ENCODE measurements around the gene IL36A. TPM values are rescaled to one million over a fixed set of nuclear protein-coding genes. Genes with fewer than 3 reads are reported as not detected.

Gene IL36A
- total RNA-seq, 3 donors from 2014 or later, result not detected

GRCh38 chr2:113039158-113039557 is 33.9 kb downstream of the IL36A start:
- Histone ChIP-seq H3K4me3 (no peak overlapping the region), H3K36me3 (no peaks in the 10 kb centered on the region), H3K9me3 (no peaks in the 10 kb centered on the region), H3K27ac (no peak overlapping the region), H3K27me3 (no peaks in the 10 kb centered on the region), H3K4me1 (no peaks in the 10 kb centered on the region)
- TF ChIP-seq POLR2A (IDR thresholded peaks at IDR 0.05) (no peak), POLR2AphosphoS5 (IDR thresholded peaks at IDR 0.05) (no peak)
- TF ChIP-seq, protein P1, sequence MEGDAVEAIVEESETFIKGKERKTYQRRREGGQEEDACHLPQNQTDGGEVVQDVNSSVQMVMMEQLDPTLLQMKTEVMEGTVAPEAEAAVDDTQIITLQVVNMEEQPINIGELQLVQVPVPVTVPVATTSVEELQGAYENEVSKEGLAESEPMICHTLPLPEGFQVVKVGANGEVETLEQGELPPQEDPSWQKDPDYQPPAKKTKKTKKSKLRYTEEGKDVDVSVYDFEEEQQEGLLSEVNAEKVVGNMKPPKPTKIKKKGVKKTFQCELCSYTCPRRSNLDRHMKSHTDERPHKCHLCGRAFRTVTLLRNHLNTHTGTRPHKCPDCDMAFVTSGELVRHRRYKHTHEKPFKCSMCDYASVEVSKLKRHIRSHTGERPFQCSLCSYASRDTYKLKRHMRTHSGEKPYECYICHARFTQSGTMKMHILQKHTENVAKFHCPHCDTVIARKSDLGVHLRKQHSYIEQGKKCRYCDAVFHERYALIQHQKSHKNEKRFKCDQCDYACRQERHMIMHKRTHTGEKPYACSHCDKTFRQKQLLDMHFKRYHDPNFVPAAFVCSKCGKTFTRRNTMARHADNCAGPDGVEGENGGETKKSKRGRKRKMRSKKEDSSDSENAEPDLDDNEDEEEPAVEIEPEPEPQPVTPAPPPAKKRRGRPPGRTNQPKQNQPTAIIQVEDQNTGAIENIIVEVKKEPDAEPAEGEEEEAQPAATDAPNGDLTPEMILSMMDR (IDR thresholded peaks at IDR 0.05), result no peak
- intact Hi-C loops (cut with DNase I; ENCODE audit: low total_unique reads), result no loop called here
- no peak for DNase-seq (ENCODE audit: low spot score in 2 of 2)

DNA sequence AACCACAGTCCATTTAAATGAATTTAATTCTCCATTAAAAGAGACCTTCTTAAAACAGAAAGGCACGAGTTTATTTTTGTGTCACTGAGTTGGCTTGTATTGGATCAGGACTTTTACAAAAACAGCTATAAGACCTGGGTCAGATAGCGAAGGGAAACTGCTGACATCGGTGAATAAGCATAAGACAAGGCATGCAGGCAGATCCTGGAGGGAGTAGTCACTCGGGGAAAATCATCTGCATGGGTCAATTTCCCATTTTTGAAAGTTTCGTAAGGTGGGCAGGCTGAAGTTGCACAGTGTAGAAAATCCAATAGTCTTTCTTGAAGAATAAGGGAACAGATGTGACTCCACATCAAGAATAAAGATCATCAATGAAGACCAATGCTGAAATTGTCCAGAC is 34.5 kb downstream of the IL36A start:
- Histone ChIP-seq H3K4me3 (no peak overlapping the region), H3K27ac (no peak overlapping the region), H3K9me3 (no peaks in the 10 kb centered on the region), H3K36me3 (no peaks in the 10 kb centered on the region), H3K4me1 (no peaks in the 10 kb centered on the region), H3K27me3 (no peaks in the 10 kb centered on the region)
- no peak for DNase-seq (ENCODE audit: low spot score in 2 of 2)
- intact Hi-C loops (cut with DNase I; ENCODE audit: low total_unique reads), result no loop called here
- no peak for TF ChIP-seq POLR2A (IDR thresholded peaks at IDR 0.05)
- TF ChIP-seq, protein P1 (IDR thresholded peaks at IDR 0.05), result no peak

DNA sequence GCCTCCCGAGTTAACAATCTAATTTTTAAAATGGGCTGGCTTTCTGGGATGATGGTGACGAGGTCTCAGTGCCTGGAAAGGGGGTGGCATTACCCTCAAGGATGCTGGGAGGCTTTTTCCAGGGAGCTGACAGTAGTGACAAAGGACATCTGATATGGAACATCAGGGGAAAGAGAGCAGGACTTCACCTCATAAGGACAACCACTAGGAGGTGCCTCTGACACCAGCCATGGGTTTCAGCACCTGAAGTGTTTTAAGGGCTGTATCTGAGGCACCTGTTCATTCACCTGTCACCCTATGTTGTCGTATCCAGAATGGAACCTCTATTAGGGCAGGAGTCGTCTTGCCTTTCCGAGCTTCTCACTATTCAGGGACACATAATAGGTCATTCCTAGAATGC is 36.6 kb downstream of the IL36A start:
- no peak overlapping the region for H3K4me3 ChIP-seq
- H3K4me1 ChIP-seq, result no peaks in the 10 kb centered on the region
- no peak for TF ChIP-seq POLR2AphosphoS5 (IDR thresholded peaks at IDR 0.05)
- TF ChIP-seq, protein P1 (IDR thresholded peaks at IDR 0.05), result no peak
- TF ChIP-seq POLR2A (IDR thresholded peaks at IDR 0.05), result no peak
- no peak for DNase-seq (ENCODE audit: low spot score in 2 of 2)
- H3K27ac ChIP-seq, result no peak overlapping the region
- intact Hi-C loops (cut with DNase I; ENCODE audit: low total_unique reads), result loop anchor here (2.0 kb wide), 1 partner anchor 47 kb away; no protein-coding TSS in a partner anchor
- no peaks in the 10 kb centered on the region for H3K27me3 ChIP-seq
- no peaks in the 10 kb centered on the region for H3K36me3 ChIP-seq
- H3K9me3 ChIP-seq, result no peaks in the 10 kb centered on the region

DNA sequence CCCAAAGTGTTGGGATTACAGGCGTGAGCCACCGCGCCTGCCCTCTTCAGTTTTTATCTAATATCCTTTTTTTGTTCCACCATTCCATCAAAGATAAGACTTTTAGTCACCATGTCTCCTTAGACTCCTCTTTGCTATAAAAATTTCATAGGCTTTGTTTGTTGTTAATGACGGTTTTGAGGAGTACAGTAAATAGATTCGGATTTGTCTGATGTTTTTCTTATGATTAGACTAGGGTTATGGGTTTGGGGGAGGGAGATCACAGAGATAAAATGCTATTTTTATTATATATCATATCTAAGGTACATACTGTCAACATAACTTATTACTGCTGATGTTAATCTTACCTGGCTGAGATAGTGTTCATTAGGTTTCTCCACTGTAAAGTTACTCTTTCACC is 41.2 kb downstream of the IL36A start:
- H3K4me1 ChIP-seq, result no peaks in the 10 kb centered on the region
- intact Hi-C loops (cut with DNase I; ENCODE audit: low total_unique reads), result no loop called here
- H3K9me3 ChIP-seq, result peaks cover 0 to 3% of the 10 kb centered on the region in 2 donors
- no peak overlapping the region for H3K27ac ChIP-seq
- H3K27me3 ChIP-seq, result no peaks in the 10 kb centered on the region
- DNase-seq (ENCODE audit: low spot score in 2 of 2), result no peak
- TF ChIP-seq POLR2A (IDR thresholded peaks at IDR 0.05) (no peak), POLR2AphosphoS5 (IDR thresholded peaks at IDR 0.05) (no peak)
- TF ChIP-seq, protein P1 (IDR thresholded peaks at IDR 0.05), result no peak
- H3K4me3 ChIP-seq, result no peak overlapping the region
- H3K36me3 ChIP-seq, result no peaks in the 10 kb centered on the region

- Histone ChIP-seq H3K4me1 (no peaks in the 10 kb centered on the region), H3K27ac (no peak overlapping the region), H3K36me3 (no peaks in the 10 kb centered on the region), H3K4me3 (no peak overlapping the region), H3K9me3 (peaks cover 8 to 24% of the 10 kb centered on the region in 2 donors), H3K27me3 (no peaks in the 10 kb centered on the region)
- no peak for DNase-seq (ENCODE audit: low spot score in 2 of 2)
- intact Hi-C loops (cut with DNase I; ENCODE audit: low total_unique reads), result no loop called here
- TF ChIP-seq POLR2AphosphoS5 (IDR thresholded peaks at IDR 0.05) (no peak), POLR2A (IDR thresholded peaks at IDR 0.05) (no peak)
- TF ChIP-seq, protein P1 (IDR thresholded peaks at IDR 0.05), result no peak
These were observed 45.9 kb downstream of the IL36A start for GRCh38 chr2:113050921-113051895.
